Heart left ventricle (tissue), 16 donors: Measurements from ENCODE around the gene STK17A. TPM values are rescaled to one million over a fixed set of nuclear protein-coding genes. Genes with fewer than 3 reads are reported as not detected.
"Not testable (repeated sequence)": the region's sequence is repeated elsewhere in the genome, so short reads cannot be mapped to it uniquely, and the experiment has no call there.

ENCODE experiments used
- ATAC-seq, 4 donors: fragments of 200-7000 bp; cut with Tn5 transposase; one replicate each; pipeline ENCODE4 v1.9.1; 2020 to 2022; ENCODE audit warnings: moderate library complexity in 4 of 4, mild to moderate bottlenecking in 3 of 4, moderate number of reproducible peaks in 1 of 4
- DNase-seq, 5 donors: peaks; one replicate each; pipeline ENCODE4 v3.0.0-alpha.2; 2020
- H3K27ac ChIP-seq, 12 donors: fragments of 200-600 bp; sonication (generic) in 4 of 12; one replicate each; pipeline versions ENCODE4 v1.5.0 to v1.8.0; 2016 to 2022; ENCODE audit warnings: mild to moderate bottlenecking in 2 of 12
- H3K27me3 ChIP-seq, 9 donors: fragments of 200-600 bp; sonication (generic) in 2 of 9; one replicate each; pipeline versions ENCODE4 v1.5.1 to v1.8.0; 2016 to 2022; ENCODE audit warnings: mild to moderate bottlenecking in 3 of 9
- H3K36me3 ChIP-seq, 9 donors: fragments of 200-600 bp; sonication (generic) in 2 of 9; one replicate each; pipeline versions ENCODE4 v1.5.0 to v1.8.0; 2018 to 2022; ENCODE audit warnings: mild to moderate bottlenecking in 2 of 9
- H3K4me1 ChIP-seq, 12 donors: fragments of 200-600 bp; sonication (generic) in 4 of 12; one replicate each; pipeline versions ENCODE4 v1.5.0 to v1.8.0; 2016 to 2022; ENCODE audit warnings: mild to moderate bottlenecking in 3 of 12
- H3K4me3 ChIP-seq, 12 donors: fragments of 200-600 bp; sonication (generic) in 4 of 12; one replicate each; pipeline versions ENCODE4 v1.5.0 to v1.8.0; 2017 to 2022; ENCODE audit warnings: mild to moderate bottlenecking in 9 of 12, moderate library complexity in 4 of 12
- H3K9me3 ChIP-seq, 12 donors: fragments of 200-600 bp; sonication (generic) in 4 of 12; one replicate each; pipeline versions ENCODE4 v1.5.0 to v1.8.0; 2016 to 2022; ENCODE audit warnings: mild to moderate bottlenecking in 1 of 12
- POLR2A ChIP-seq, 2 donors: fragments of 450-650 bp; IDR thresholded peaks; one replicate each; pipeline ENCODE4 v1.6.1; 2017; ENCODE audit warnings: antibody characterized with exemption in 2 of 2, mild to moderate bottlenecking in 2 of 2, moderate library complexity in 2 of 2
- WGBS, 4 donors: extraction: QIAGEN DNeasy Blood & Tissue Kit in 2 of 4; methylation state at CpG; one replicate each; pipeline versions ENCODE4 v1.1.5 to v1.1.7; 2013 to 2018; 5-methylcytosine and 5-hydroxymethylcytosine counted together
- intact Hi-C, 10 donors: fragments of 100-400 bp; cut with DNase I; formaldehyde crosslinking; loops; one replicate each; pipeline versions ENCODE4 v1.11.1 to v1.14.2; 2022
- polyA plus RNA-seq, 2 donors: library from polyadenylated mRNA; stranded (reverse); fragments of 200-250 nt; gene quantifications; one replicate each; pipeline ENCODE4 v1.2.3, GENCODE V29; 2013
- total RNA-seq, 9 donors: library from RNA; depleted of rRNA in 2 of 9; stranded (reverse); fragments of >200 nt in 2 of 9; fragmentation: NEBNext Ultra II Directional in 3 of 9; extraction: Animal tissue kit (Norgen Biotek cat#: 25700) in 3 of 9; gene quantifications; one replicate each; pipeline versions ENCODE4 v1.1.0 to v1.2.4, GENCODE V29; 2016 to 2023
- TF ChIP-seq, protein P1 (sequence below), 12 donors: fragments of 200-600 bp; sonication (generic) in 4 of 12; IDR thresholded peaks; one replicate each; pipeline versions ENCODE4 v1.5.0 to v1.8.0; 2018 to 2022; ENCODE audit warnings: antibody characterized with exemption in 12 of 12, mild to moderate bottlenecking in 5 of 12
- donor health status: ischemic (EF 13 %, LVEDD 7.1; RV severe dilation, severe dysfunction).
- donor health status: healthy with polysubstance abuse.
- donor health status: DM: no; HTN: yes; CAD: no.
- donor health status: DM: no; HTN: no; CAD: no.
- donor health status: ischemic (EF 25% LVEDD 6.9; RV normal size, moderate dysfunction).
- donor health status: ischemic (EF 25% LVEDD 5.7; RV mildly dilated, moderate dysfunction).
- donor health status: healthy.
- donor health status: DM: yes; HTN: yes; CAD: no.
- donor health status: ischemic (EF 35%, LVEDD 5.7; RV mildly dilated, moderate dysfunction).
- donor health status: nonischemic (EF 11% LVEDD 7.7; RV severe dilation, severe dysfunction).
- donor health status: DM: yes; HTN: yes; CAD: no.
- donor health status: PGD.
- donor health status: ischemic (EF 29% LVEDD 5.4; RV normal size, mild dysfunction).
- donor health status: nonischemic (EF 23%, LVEDD 6.1; RV moderate dilation, normal function).

Gene STK17A
- total and polyA plus RNA-seq, 11 donors: 11.9 to 43.9 (median 25.1) TPM

DNA sequence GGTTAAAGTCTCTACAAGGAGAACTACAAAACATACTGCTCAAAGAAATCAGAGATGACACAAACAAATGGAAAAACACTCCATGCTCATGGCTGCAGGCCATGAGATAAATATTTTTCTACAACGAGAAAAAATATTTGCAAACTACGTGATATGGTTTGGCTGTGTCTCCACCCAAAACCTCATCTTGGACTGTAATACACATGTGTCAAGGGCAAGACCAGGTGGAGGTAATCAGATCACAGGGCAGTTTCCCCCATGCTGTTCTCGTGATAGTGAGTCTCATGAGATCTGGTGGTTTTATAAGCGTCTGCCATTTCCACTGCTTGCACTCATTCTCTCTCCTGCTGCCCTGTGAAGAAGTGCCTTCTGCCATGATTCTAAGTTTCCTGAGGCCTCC, 88.6 kb downstream of the STK17A start:
- H3K4me1 ChIP-seq: peaks cover 0 to 33% (median 6%) of the 10 kb centered on the region in 12 donors
- no peak for TF ChIP-seq POLR2A (IDR thresholded peaks at IDR 0.05)
- TF ChIP-seq, protein P1, sequence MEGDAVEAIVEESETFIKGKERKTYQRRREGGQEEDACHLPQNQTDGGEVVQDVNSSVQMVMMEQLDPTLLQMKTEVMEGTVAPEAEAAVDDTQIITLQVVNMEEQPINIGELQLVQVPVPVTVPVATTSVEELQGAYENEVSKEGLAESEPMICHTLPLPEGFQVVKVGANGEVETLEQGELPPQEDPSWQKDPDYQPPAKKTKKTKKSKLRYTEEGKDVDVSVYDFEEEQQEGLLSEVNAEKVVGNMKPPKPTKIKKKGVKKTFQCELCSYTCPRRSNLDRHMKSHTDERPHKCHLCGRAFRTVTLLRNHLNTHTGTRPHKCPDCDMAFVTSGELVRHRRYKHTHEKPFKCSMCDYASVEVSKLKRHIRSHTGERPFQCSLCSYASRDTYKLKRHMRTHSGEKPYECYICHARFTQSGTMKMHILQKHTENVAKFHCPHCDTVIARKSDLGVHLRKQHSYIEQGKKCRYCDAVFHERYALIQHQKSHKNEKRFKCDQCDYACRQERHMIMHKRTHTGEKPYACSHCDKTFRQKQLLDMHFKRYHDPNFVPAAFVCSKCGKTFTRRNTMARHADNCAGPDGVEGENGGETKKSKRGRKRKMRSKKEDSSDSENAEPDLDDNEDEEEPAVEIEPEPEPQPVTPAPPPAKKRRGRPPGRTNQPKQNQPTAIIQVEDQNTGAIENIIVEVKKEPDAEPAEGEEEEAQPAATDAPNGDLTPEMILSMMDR (IDR thresholded peaks at IDR 0.05): no peak
- H3K36me3 ChIP-seq: no peaks in the 10 kb centered on the region
- intact Hi-C loops: no loop called here
- H3K9me3 ChIP-seq: peaks cover 0 to 17% (median 0%) of the 10 kb centered on the region in 12 donors
- no peak overlapping the region for H3K27ac ChIP-seq
- 61 to 70% (median 65%) methylated on average over 4 of the region's 4 CpGs for WGBS, 4 donors
- ATAC-seq (no peak), DNase-seq (no peak)
- H3K4me3 ChIP-seq: no peak overlapping the region
- H3K27me3 ChIP-seq: no peaks in the 10 kb centered on the region

GRCh38 chr7:43673243-43673976, 90.5 kb downstream of the STK17A start:
- DNase-seq, H3K27me3 ChIP-seq, intact Hi-C loops, H3K36me3 ChIP-seq, ATAC-seq, H3K4me3 ChIP-seq: not testable (repeated sequence)
- Histone ChIP-seq H3K4me1 (peaks cover 0 to 31% (median 5%) of the 10 kb centered on the region in 12 donors), H3K27ac (peak overlapping the region in 1 of 12 donors; percentile 22), H3K9me3 (peaks cover 0 to 17% (median 0%) of the 10 kb centered on the region in 12 donors)
- WGBS, 4 donors: 76 to 97% (median 92%) methylated on average over 5 of the region's 5 CpGs

DNA sequence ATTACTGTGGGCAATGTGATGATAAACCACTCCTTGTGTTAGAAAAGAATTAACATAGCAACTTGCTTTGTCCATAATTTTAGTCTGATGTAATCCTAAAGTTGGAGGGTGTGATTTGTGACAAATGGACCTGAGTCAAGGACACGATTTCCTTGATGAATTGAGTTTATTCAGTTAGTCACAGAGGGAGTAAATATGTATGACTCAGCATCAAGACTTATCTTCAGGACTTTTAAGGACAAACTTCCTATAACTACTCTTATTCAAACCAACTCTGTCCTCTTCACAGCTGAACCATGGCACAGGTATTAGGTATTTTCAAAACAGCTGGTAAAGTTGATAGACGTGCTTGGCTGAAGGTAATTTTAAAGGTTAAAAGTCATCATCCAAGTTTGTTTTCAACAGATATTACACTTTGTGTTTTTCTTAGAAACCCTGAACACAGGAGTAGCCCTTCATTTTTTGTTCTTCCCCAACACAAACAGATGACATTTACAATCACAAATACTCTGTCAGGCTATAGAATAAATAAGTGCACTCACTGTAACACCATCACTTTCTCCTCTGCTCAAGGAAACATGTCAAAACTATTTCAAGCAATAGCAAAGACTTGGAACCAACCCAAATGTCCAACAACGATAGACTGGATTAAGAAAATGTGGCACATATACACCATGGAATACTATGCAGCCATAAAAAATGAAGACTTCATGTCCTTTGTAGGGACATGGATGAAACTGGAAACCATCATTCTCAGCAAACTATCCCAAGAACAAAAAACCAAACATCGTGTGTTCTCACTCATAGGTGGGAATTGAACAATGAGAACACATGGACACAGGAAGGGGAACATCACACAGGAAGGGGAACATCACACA, 91.9 kb downstream of the STK17A start:
- Histone ChIP-seq H3K4me3 (no peak overlapping the region), H3K9me3 (peaks cover 0 to 17% (median 0%) of the 10 kb centered on the region in 12 donors), H3K36me3 (no peaks in the 10 kb centered on the region), H3K27me3 (no peaks in the 10 kb centered on the region), H3K4me1 (peaks cover 0 to 42% (median 8%) of the 10 kb centered on the region in 12 donors), H3K27ac (peak overlapping the region in 2 of 12 donors; percentile 22 to 46)
- ATAC-seq (peak in 3 of 4 donors; percentile 58 to 70 (median 65)), DNase-seq (no peak)
- no peak for TF ChIP-seq POLR2A (IDR thresholded peaks at IDR 0.05)
- TF ChIP-seq, protein P1 (IDR thresholded peaks at IDR 0.05): no peak
- intact Hi-C loops: no loop called here
- 38 to 59% (median 50%) methylated on average over 4 of the region's 4 CpGs for WGBS, 4 donors

Other genes starting within 250 kb of the STK17A start
- gene COA1, start 146.4 kb downstream of the STK17A start, total RNA-seq: 10 to 100 TPM; 57.5 to 81.2 (median 68.2) TPM
- gene COA1, start 146.4 kb downstream of the STK17A start, polyA plus RNA-seq: 10 to 100 TPM; 75.0 to 75.1 TPM
- 10 to 100 TPM; 32.6 to 68.3 (median 42.6) TPM for gene BLVRA, start 175.6 kb downstream of the STK17A start, total RNA-seq
- 10 to 100 TPM; 49.0 to 55.5 TPM for gene BLVRA, start 175.6 kb downstream of the STK17A start, polyA plus RNA-seq